Measurements from ENCODE around the gene SPAG8. TPM values are rescaled to one million over a fixed set of nuclear protein-coding genes. Genes with fewer than 3 reads are reported as not detected.

Gene SPAG8
- total RNA-seq, 4 donors from 2014 or later: 0.81 to 2.1 (median 1.4) TPM

GRCh38 chr9:35826071-35826701, 14.1 kb upstream of the SPAG8 start:
- H3K9me3 ChIP-seq: no peaks in the 10 kb centered on the region
- ATAC-seq: peak; percentile 34
- H3K27ac ChIP-seq: peak overlapping the region in 2 of 4 donors; percentile 21 to 51
- H3K36me3 ChIP-seq: no peaks in the 10 kb centered on the region
- WGBS, 2 donors (ENCODE audit: low coverage in 1 of 2): 31 to 37% methylated on average over 4 of the region's 4 CpGs
- H3K4me1 ChIP-seq: peaks cover 0 to 40% (median 16%) of the 10 kb centered on the region in 3 donors
- no peak overlapping the region for H3K4me3 ChIP-seq
- H3K27me3 ChIP-seq: no peaks in the 10 kb centered on the region
- TF ChIP-seq POLR2A (IDR thresholded peaks at IDR 0.05) (no peak), POLR2AphosphoS5 (IDR thresholded peaks at IDR 0.05) (no peak), EP300 (IDR thresholded peaks at IDR 0.05) (no peak)
- TF ChIP-seq, protein P1, sequence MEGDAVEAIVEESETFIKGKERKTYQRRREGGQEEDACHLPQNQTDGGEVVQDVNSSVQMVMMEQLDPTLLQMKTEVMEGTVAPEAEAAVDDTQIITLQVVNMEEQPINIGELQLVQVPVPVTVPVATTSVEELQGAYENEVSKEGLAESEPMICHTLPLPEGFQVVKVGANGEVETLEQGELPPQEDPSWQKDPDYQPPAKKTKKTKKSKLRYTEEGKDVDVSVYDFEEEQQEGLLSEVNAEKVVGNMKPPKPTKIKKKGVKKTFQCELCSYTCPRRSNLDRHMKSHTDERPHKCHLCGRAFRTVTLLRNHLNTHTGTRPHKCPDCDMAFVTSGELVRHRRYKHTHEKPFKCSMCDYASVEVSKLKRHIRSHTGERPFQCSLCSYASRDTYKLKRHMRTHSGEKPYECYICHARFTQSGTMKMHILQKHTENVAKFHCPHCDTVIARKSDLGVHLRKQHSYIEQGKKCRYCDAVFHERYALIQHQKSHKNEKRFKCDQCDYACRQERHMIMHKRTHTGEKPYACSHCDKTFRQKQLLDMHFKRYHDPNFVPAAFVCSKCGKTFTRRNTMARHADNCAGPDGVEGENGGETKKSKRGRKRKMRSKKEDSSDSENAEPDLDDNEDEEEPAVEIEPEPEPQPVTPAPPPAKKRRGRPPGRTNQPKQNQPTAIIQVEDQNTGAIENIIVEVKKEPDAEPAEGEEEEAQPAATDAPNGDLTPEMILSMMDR (IDR thresholded peaks at IDR 0.05): peak; percentile 73 to 86 (median 82)

- Histone ChIP-seq H3K27ac (no peak overlapping the region), H3K4me3 (no peak overlapping the region), H3K36me3 (no peaks in the 10 kb centered on the region), H3K4me1 (peaks cover 0 to 14% (median 0%) of the 10 kb centered on the region in 3 donors), H3K27me3 (no peaks in the 10 kb centered on the region), H3K9me3 (no peaks in the 10 kb centered on the region)
- TF ChIP-seq, protein P1 (IDR thresholded peaks at IDR 0.05): no peak
- TF ChIP-seq POLR2AphosphoS5 (IDR thresholded peaks at IDR 0.05): no peak
- TF ChIP-seq POLR2A (IDR thresholded peaks at IDR 0.05): no peak
- TF ChIP-seq EP300 (IDR thresholded peaks at IDR 0.05): no peak
- no peak for ATAC-seq
Observed at GRCh38 chr9:35822926-35823325, 10.9 kb upstream of the SPAG8 start.

- Histone ChIP-seq H3K4me1 (peaks cover 0 to 6% (median 0%) of the 10 kb centered on the region in 3 donors), H3K36me3 (no peaks in the 10 kb centered on the region), H3K9me3 (no peaks in the 10 kb centered on the region), H3K27me3 (no peaks in the 10 kb centered on the region), H3K4me3 (no peak overlapping the region), H3K27ac (no peak overlapping the region)
- TF ChIP-seq EP300 (IDR thresholded peaks at IDR 0.05) (no peak), POLR2AphosphoS5 (IDR thresholded peaks at IDR 0.05) (no peak), POLR2A (IDR thresholded peaks at IDR 0.05) (no peak)
- TF ChIP-seq, protein P1 (IDR thresholded peaks at IDR 0.05): no peak
- no peak for ATAC-seq
Observed at GRCh38 chr9:35820076-35820475, 8.0 kb upstream of the SPAG8 start.

- Histone ChIP-seq H3K36me3 (no peaks in the 10 kb centered on the region), H3K27ac (no peak overlapping the region), H3K4me1 (peaks cover 0 to 17% (median 9%) of the 10 kb centered on the region in 3 donors), H3K4me3 (no peak overlapping the region), H3K27me3 (no peaks in the 10 kb centered on the region), H3K9me3 (no peaks in the 10 kb centered on the region)
- no peak for ATAC-seq
- WGBS, 2 donors (ENCODE audit: low coverage in 1 of 2): 75% methylated on average over 2 of the region's 3 CpGs; no CpG with 5 or more reads in 1 of the 2 donors
- TF ChIP-seq, protein P1 (IDR thresholded peaks at IDR 0.05): no peak
- no peak for TF ChIP-seq EP300 (IDR thresholded peaks at IDR 0.05)
- TF ChIP-seq POLR2A (IDR thresholded peaks at IDR 0.05): no peak
- TF ChIP-seq POLR2AphosphoS5 (IDR thresholded peaks at IDR 0.05): no peak
Observed at GRCh38 chr9:35818341-35818740, 6.3 kb upstream of the SPAG8 start.

DNA sequence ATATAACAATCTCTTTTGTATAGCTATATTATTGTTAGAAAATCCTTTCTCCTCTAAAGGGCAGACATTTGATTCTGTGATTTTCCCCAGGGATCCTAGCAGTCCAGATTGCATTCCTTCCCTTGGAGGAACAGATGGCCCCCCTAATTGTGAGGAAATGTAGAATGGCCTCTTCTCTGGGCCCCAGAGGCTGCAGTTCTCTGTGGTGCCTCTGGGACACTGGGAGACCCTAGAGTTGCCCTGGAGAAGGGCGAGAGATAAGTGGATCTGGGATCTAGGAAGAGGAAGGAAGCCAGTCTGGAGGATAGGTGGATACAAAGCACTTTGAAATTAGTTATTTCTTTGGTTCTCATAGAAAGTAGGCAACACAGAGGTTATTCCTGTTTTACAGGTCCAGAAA, 4.6 kb upstream of the SPAG8 start:
- 69 to 80% methylated on average over 1 of the region's 1 CpG for WGBS, 2 donors (ENCODE audit: low coverage in 1 of 2)
- Histone ChIP-seq H3K4me1 (peaks cover 0 to 31% (median 13%) of the 10 kb centered on the region in 3 donors), H3K27ac (no peak overlapping the region), H3K27me3 (no peaks in the 10 kb centered on the region), H3K9me3 (no peaks in the 10 kb centered on the region), H3K4me3 (no peak overlapping the region), H3K36me3 (no peaks in the 10 kb centered on the region)
- no peak for ATAC-seq
- TF ChIP-seq EP300 (IDR thresholded peaks at IDR 0.05) (no peak), POLR2A (IDR thresholded peaks at IDR 0.05) (no peak)
- TF ChIP-seq, protein P1 (IDR thresholded peaks at IDR 0.05): no peak
